ENCODE data around the gene SH3GL1. TPM values are rescaled to one million over a fixed set of nuclear protein-coding genes. Genes with fewer than 3 reads are reported as not detected.

SH3GL1 gene
- total RNA-seq, 1 experiment from 2014 or later, result 59.8 TPM

DNA sequence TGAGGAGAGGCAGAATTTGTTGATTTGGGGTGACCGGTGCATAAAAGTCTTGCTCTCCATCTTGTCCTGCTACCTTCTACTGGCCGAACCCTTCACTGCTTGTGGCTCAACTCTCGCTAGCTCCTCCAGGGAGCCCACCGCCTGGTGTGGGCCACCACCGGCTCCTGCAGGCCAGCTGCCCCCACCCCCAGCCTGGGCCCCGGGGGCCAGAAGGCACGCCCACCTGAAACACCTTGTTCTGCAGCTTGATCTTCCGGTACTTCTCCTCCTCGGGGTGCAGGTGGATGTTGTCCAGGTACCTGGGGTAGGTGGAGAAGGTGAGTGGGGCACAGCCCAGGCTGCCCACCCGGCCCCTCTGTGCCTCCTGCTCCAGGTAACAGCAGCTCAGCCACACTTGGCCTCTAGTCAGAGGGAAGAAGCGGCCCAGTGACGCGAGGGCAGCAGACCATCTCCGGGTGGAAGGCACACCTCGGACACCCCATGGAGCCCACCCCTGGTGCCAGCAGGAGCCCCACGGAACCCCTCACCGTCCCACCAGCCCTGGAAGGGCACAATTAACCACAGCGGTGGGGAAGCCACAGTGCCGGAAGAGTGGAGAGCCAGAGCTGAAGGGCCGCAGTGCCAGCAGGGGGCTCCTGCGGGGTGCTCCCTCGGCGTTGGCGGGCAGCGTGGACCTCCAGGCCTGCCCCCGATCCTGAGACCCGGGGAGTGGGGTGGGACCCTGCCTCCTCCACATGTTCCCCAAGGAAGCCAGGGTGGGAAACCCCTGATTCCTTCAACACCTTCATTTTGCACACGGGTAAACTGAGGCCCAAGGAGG, 47.2 kb upstream of the SH3GL1 start:
- ChIA-PET CTCF (no interaction called here), POLR2A (ENCODE audit: unreplicated experiment) (interaction anchor here (0.5 kb wide), 1 partner anchor 54 kb away, joined by 14 read pairs; no protein-coding TSS in a partner anchor)
- no peak overlapping the region for H3K9ac ChIP-seq (ENCODE audit: low read length)
- H3K4me3 ChIP-seq (ENCODE audit: low read length), result no peak overlapping the region
- no peaks in the 10 kb centered on the region for H3K4me1 ChIP-seq (ENCODE audit: insufficient read depth, low read length)
- no peaks in the 10 kb centered on the region for H3K79me2 ChIP-seq (ENCODE audit: low read length)
- DNase-seq (no peak), ATAC-seq (no peak)
- H2AFZ ChIP-seq (ENCODE audit: low read length), result no peak overlapping the region
- no peak for TF ChIP-seq EZH2 (IDR thresholded peaks at IDR 0.05; ENCODE audit: low read length, unreplicated experiment)
- TF ChIP-seq EZH2phosphoT487 (IDR thresholded peaks at IDR 0.05; ENCODE audit: borderline replicate concordance, low read length), result no peak
- TF ChIP-seq, protein P1, sequence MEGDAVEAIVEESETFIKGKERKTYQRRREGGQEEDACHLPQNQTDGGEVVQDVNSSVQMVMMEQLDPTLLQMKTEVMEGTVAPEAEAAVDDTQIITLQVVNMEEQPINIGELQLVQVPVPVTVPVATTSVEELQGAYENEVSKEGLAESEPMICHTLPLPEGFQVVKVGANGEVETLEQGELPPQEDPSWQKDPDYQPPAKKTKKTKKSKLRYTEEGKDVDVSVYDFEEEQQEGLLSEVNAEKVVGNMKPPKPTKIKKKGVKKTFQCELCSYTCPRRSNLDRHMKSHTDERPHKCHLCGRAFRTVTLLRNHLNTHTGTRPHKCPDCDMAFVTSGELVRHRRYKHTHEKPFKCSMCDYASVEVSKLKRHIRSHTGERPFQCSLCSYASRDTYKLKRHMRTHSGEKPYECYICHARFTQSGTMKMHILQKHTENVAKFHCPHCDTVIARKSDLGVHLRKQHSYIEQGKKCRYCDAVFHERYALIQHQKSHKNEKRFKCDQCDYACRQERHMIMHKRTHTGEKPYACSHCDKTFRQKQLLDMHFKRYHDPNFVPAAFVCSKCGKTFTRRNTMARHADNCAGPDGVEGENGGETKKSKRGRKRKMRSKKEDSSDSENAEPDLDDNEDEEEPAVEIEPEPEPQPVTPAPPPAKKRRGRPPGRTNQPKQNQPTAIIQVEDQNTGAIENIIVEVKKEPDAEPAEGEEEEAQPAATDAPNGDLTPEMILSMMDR (conservative IDR thresholded peaks at IDR 0.05; ENCODE audit: low read depth, low read length), result no peak
- H3K9me2 ChIP-seq (replicated peaks; ENCODE audit: low read length), result no peaks in the 10 kb centered on the region
- H4K20me1 ChIP-seq (ENCODE audit: low read length), result no peaks in the 10 kb centered on the region
- BruUV-seq (replicated peaks), result no TSS peak
- no peak overlapping the region for H3K27ac ChIP-seq (ENCODE audit: low read length)
- intact Hi-C loops (cut with micrococcal nuclease), result no loop called here
- no peaks in the 10 kb centered on the region for H3K27me3 ChIP-seq (ENCODE audit: low read length)
- no peaks in the 10 kb centered on the region for H3K36me3 ChIP-seq (ENCODE audit: low read depth, low read length)
- H3K9me3 ChIP-seq (ENCODE audit: low read length), result no peaks in the 10 kb centered on the region
- no peaks in the 10 kb centered on the region for H3F3A ChIP-seq (ENCODE audit: low read length, unreplicated experiment)
- no peak overlapping the region for H3K4me2 ChIP-seq (ENCODE audit: low read length)

DNA sequence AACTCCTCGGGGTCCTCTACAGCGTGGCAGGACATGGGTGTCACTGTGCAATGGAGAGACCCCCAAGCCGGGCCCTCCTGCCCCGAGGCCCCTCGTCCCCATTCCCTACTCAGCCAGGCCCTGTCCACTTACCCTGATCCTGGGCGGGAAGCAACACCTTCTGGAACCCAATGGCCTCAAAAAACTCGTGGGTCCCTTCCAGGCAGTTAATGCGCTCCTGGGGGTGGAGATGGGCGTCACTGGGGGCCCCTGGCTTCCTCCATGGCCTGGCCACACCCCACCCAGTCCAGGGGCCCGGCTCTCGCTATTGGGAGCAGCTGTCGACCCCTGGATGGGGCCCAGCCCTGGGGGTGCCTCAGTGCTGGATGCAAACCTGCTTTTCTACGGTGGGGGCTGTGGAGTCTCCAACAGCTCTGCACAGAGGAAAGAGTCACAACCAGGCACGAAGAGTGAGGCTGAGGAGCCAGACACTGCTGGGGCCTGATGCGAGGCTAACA, 46.4 kb upstream of the SH3GL1 start:
- DNase-seq (no peak), ATAC-seq (no peak)
- no TSS peak for BruUV-seq (replicated peaks)
- Histone ChIP-seq H3K79me2 (ENCODE audit: low read length) (no peaks in the 10 kb centered on the region), H3K4me3 (ENCODE audit: low read length) (no peak overlapping the region), H3K27ac (ENCODE audit: low read length) (no peak overlapping the region), H3K9me2 (replicated peaks; ENCODE audit: low read length) (no peaks in the 10 kb centered on the region), H2AFZ (ENCODE audit: low read length) (no peak overlapping the region), H3K4me2 (ENCODE audit: low read length) (no peak overlapping the region), H3K4me1 (ENCODE audit: insufficient read depth, low read length) (no peaks in the 10 kb centered on the region), H4K20me1 (ENCODE audit: low read length) (no peaks in the 10 kb centered on the region), H3K36me3 (ENCODE audit: low read depth, low read length) (no peaks in the 10 kb centered on the region), H3K9ac (ENCODE audit: low read length) (no peak overlapping the region), H3K27me3 (ENCODE audit: low read length) (no peaks in the 10 kb centered on the region), H3F3A (ENCODE audit: low read length, unreplicated experiment) (no peaks in the 10 kb centered on the region), H3K9me3 (ENCODE audit: low read length) (no peaks in the 10 kb centered on the region)
- no peak for TF ChIP-seq EZH2 (IDR thresholded peaks at IDR 0.05; ENCODE audit: low read length, unreplicated experiment)
- TF ChIP-seq, protein P1 (conservative IDR thresholded peaks at IDR 0.05; ENCODE audit: low read depth, low read length), result no peak
- TF ChIP-seq EZH2phosphoT487 (IDR thresholded peaks at IDR 0.05; ENCODE audit: borderline replicate concordance, low read length), result no peak
- intact Hi-C loops (cut with micrococcal nuclease), result no loop called here
- CTCF ChIA-PET, result no interaction called here
- POLR2A ChIA-PET (ENCODE audit: unreplicated experiment), result interaction anchor here (0.5 kb wide), 1 partner anchor 53 kb away, joined by 14 read pairs; no protein-coding TSS in a partner anchor
